MM.1S (cell line): ENCODE measurements around the gene CDV3.

Experiments used
- CTCF ChIP-seq: fragments of 300-600 bp; sonication (generic); IDR thresholded peaks from 2 replicates; pipeline ENCODE4 v1.5.1; 2016; ENCODE audit warnings: antibody characterized with exemption, low read length, mixed read lengths
- EZH2 ChIP-seq: fragments of 300-600 bp; sonication (generic); optimal IDR thresholded peaks from 2 replicates; pipeline ENCODE3; 2017; ENCODE audit warnings: low read depth, mild to moderate bottlenecking, antibody characterized with exemption, low read length, mixed read lengths
- EZH2phosphoT487 ChIP-seq: fragments of 300-600 bp; sonication (generic); IDR thresholded peaks from 2 replicates; pipeline ENCODE4 v1.6.1; 2018; ENCODE audit warnings: antibody characterized with exemption, low read length

- TF ChIP-seq CTCF (no peak), EZH2 (no peak), EZH2phosphoT487 (no peak)
Measured at GRCh38 chr3:133525435-133525834, 48.1 kb upstream of the CDV3 start.
